Measurements from ENCODE around the gene NAP1L5. TPM values are rescaled to one million over a fixed set of nuclear protein-coding genes. Genes with fewer than 3 reads are reported as not detected.

NAP1L5 gene
- total and polyA plus RNA-seq, 9 of the 15 experiments (the other 6 are each of a cell fraction or from before 2014, with no cell fraction given): 2.4 to 10.6 (median 7.0) TPM

GRCh38 chr4:88698519-88698918 lies 890 bp upstream of the NAP1L5 start (continued):
- TF ChIP-seq HNRNPUL1 (IDR thresholded peaks at IDR 0.05; ENCODE audit: low read length) (no peak), ZNF277 (CRISPR knock-in tag; IDR thresholded peaks at IDR 0.05; ENCODE audit: borderline replicate concordance) (no peak), MAFG (tag; conservative IDR thresholded peaks at IDR 0.05) (no peak), DNMT1 (IDR thresholded peaks at IDR 0.05) (no peak), SMAD4 (CRISPR knock-in tag; conservative IDR thresholded peaks at IDR 0.05) (no peak), RBM17 (IDR thresholded peaks at IDR 0.05; ENCODE audit: borderline replicate concordance, low read depth, low read length) (no peak), RBM22 (IDR thresholded peaks at IDR 0.05; ENCODE audit: low read depth, low read length, poor library complexity, severe bottlenecking) (no peak), FOXJ3 (CRISPR knock-in tag; IDR thresholded peaks at IDR 0.05) (no peak), KLF16 (IDR thresholded peaks at IDR 0.05) (no peak), ZNF253 (CRISPR knock-in tag; conservative IDR thresholded peaks at IDR 0.05) (no peak), TAF7 (tag; IDR thresholded peaks at IDR 0.05) (no peak)
- TF ChIP-seq, protein P1, sequence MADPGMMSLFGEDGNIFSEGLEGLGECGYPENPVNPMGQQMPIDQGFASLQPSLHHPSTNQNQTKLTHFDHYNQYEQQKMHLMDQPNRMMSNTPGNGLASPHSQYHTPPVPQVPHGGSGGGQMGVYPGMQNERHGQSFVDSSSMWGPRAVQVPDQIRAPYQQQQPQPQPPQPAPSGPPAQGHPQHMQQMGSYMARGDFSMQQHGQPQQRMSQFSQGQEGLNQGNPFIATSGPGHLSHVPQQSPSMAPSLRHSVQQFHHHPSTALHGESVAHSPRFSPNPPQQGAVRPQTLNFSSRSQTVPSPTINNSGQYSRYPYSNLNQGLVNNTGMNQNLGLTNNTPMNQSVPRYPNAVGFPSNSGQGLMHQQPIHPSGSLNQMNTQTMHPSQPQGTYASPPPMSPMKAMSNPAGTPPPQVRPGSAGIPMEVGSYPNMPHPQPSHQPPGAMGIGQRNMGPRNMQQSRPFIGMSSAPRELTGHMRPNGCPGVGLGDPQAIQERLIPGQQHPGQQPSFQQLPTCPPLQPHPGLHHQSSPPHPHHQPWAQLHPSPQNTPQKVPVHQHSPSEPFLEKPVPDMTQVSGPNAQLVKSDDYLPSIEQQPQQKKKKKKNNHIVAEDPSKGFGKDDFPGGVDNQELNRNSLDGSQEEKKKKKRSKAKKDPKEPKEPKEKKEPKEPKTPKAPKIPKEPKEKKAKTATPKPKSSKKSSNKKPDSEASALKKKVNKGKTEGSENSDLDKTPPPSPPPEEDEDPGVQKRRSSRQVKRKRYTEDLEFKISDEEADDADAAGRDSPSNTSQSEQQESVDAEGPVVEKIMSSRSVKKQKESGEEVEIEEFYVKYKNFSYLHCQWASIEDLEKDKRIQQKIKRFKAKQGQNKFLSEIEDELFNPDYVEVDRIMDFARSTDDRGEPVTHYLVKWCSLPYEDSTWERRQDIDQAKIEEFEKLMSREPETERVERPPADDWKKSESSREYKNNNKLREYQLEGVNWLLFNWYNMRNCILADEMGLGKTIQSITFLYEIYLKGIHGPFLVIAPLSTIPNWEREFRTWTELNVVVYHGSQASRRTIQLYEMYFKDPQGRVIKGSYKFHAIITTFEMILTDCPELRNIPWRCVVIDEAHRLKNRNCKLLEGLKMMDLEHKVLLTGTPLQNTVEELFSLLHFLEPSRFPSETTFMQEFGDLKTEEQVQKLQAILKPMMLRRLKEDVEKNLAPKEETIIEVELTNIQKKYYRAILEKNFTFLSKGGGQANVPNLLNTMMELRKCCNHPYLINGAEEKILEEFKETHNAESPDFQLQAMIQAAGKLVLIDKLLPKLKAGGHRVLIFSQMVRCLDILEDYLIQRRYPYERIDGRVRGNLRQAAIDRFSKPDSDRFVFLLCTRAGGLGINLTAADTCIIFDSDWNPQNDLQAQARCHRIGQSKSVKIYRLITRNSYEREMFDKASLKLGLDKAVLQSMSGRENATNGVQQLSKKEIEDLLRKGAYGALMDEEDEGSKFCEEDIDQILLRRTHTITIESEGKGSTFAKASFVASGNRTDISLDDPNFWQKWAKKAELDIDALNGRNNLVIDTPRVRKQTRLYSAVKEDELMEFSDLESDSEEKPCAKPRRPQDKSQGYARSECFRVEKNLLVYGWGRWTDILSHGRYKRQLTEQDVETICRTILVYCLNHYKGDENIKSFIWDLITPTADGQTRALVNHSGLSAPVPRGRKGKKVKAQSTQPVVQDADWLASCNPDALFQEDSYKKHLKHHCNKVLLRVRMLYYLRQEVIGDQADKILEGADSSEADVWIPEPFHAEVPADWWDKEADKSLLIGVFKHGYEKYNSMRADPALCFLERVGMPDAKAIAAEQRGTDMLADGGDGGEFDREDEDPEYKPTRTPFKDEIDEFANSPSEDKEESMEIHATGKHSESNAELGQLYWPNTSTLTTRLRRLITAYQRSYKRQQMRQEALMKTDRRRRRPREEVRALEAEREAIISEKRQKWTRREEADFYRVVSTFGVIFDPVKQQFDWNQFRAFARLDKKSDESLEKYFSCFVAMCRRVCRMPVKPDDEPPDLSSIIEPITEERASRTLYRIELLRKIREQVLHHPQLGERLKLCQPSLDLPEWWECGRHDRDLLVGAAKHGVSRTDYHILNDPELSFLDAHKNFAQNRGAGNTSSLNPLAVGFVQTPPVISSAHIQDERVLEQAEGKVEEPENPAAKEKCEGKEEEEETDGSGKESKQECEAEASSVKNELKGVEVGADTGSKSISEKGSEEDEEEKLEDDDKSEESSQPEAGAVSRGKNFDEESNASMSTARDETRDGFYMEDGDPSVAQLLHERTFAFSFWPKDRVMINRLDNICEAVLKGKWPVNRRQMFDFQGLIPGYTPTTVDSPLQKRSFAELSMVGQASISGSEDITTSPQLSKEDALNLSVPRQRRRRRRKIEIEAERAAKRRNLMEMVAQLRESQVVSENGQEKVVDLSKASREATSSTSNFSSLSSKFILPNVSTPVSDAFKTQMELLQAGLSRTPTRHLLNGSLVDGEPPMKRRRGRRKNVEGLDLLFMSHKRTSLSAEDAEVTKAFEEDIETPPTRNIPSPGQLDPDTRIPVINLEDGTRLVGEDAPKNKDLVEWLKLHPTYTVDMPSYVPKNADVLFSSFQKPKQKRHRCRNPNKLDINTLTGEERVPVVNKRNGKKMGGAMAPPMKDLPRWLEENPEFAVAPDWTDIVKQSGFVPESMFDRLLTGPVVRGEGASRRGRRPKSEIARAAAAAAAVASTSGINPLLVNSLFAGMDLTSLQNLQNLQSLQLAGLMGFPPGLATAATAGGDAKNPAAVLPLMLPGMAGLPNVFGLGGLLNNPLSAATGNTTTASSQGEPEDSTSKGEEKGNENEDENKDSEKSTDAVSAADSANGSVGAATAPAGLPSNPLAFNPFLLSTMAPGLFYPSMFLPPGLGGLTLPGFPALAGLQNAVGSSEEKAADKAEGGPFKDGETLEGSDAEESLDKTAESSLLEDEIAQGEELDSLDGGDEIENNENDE (IDR thresholded peaks at IDR 0.05; ENCODE audit: low read depth, low read length): no peak
- TF ChIP-seq, protein P2, sequence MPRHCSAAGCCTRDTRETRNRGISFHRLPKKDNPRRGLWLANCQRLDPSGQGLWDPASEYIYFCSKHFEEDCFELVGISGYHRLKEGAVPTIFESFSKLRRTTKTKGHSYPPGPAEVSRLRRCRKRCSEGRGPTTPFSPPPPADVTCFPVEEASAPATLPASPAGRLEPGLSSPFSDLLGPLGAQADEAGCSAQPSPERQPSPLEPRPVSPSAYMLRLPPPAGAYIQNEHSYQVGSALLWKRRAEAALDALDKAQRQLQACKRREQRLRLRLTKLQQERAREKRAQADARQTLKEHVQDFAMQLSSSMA (CRISPR knock-in tag; IDR thresholded peaks at IDR 0.05): no peak

All from K562 (cell line).